Testis (tissue), 3 donors: ENCODE data around the gene MLXIP. TPM values are rescaled to one million over a fixed set of nuclear protein-coding genes. Genes with fewer than 3 reads are reported as not detected.

Experiments
- DNase-seq: peaks from one replicate; pipeline ENCODE4 v3.0.0-alpha.2; 2019
- H3K27ac ChIP-seq, 2 donors: fragments of 200-600 bp; sonication (generic); one replicate each; pipeline ENCODE4 v1.5.1; 2019
- H3K27me3 ChIP-seq: fragments of 200-600 bp; sonication (generic); one replicate; pipeline ENCODE4 v1.5.1; 2019
- H3K36me3 ChIP-seq: fragments of 200-600 bp; sonication (generic); one replicate; pipeline ENCODE4 v1.5.1; 2017; ENCODE audit warnings: low read depth; ENCODE audit errors: missing control alignments
- H3K4me1 ChIP-seq: fragments of 200-600 bp; sonication (generic); one replicate; pipeline ENCODE4 v1.5.1; 2019
- H3K4me3 ChIP-seq, 2 donors: fragments of 200-600 bp; sonication (generic); one replicate each; pipeline ENCODE4 v1.5.1; 2017 to 2019
- H3K9me3 ChIP-seq: fragments of 200-600 bp; sonication (generic); one replicate; pipeline ENCODE4 v1.5.1; 2017
- POLR2A ChIP-seq: fragments of 450-650 bp; IDR thresholded peaks from one replicate; pipeline ENCODE4 v1.6.1; 2017; ENCODE audit warnings: antibody characterized with exemption, mild to moderate bottlenecking, moderate library complexity
- WGBS, 2 donors: methylation state at CpG; one replicate each; pipeline ENCODE4 v1.1.5; 2018; 5-methylcytosine and 5-hydroxymethylcytosine counted together
- intact Hi-C: fragments of 100-400 bp; cut with DNase I; formaldehyde crosslinking; loops from one replicate; pipeline ENCODE4 v1.15.1; 2023; ENCODE audit warnings: low total_unique reads
- polyA plus RNA-seq: library from polyadenylated mRNA; stranded (reverse); fragments of 350-450 nt; fragmentation: Illumina TruSeq; extraction: RNeasy Lipid Tissue Mini Kit (QIAGEN cat#74804); gene quantifications from one replicate; pipeline ENCODE4 v1.2.3, GENCODE V29; 2014; ENCODE audit warnings: low read depth, low replicate concordance; ENCODE audit not compliant: insufficient read depth
- total RNA-seq, 2 donors: library from RNA; depleted of rRNA; stranded (reverse); fragments of >200 nt; gene quantifications; one replicate each; pipeline ENCODE4 v1.2.3, GENCODE V29; 2016
- TF ChIP-seq, protein P1 (sequence below), 3 experiments: fragments of 450-650 bp in 2 of 3; fragments of 200-600 bp in 1 of 3; sonication (generic) in 1 of 3; IDR thresholded peaks; one replicate each; pipeline ENCODE4 v1.5.1; 2016 to 2019; ENCODE audit warnings: antibody characterized with exemption in 3 of 3, mild to moderate bottlenecking in 2 of 3, moderate library complexity in 1 of 3

The MLXIP gene
- total and polyA plus RNA-seq, 3 donors from 2014 or later = 39.9 to 67.9 (median 61.2) TPM

DNA sequence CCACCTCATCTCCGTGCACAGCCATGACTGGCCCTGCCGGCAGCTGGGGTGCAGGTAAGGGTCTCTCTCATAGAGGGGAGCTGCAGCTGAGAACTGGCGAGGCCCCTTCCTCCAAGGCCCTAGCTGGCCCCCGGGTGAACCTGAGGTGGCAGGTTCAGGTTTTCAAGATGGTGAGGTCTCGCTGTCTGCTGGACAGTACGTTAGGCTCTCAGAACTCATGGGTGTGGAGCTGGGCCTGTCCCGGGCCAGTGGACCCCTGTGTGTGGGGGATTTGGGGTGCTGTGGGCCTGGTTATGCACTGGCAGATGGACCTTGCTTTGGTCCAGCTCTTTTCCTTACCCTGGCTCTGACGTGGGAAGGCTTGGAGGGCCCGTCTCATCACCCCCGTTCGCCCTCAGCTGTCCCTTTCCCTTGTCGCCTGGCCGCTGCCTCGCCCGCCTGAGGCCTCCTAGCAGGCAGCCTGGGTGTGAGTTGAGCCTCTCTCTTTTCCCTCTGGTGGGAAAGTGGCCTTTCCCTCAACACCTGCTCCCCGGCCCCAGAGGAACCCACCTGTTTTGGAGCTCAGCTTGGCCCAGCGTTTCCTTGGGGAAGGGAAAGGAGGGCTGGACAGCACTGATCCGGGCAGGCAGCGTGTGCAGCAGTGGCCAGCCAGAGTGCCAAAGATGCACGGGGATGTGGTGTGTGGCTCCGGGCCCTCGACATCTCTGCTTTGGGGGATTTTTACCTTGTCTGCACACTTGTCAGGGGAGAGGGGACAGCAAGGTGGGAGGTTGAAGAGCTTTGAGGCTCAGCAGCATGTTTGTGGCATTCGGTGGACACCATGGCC, 67.2 kb downstream of the MLXIP start:
- H3K27me3 ChIP-seq = no peaks in the 10 kb centered on the region
- intact Hi-C loops = no loop called here
- no peaks in the 10 kb centered on the region for H3K4me1 ChIP-seq
- H3K36me3 ChIP-seq = peaks cover 3% of the 10 kb centered on the region
- TF ChIP-seq, protein P1, sequence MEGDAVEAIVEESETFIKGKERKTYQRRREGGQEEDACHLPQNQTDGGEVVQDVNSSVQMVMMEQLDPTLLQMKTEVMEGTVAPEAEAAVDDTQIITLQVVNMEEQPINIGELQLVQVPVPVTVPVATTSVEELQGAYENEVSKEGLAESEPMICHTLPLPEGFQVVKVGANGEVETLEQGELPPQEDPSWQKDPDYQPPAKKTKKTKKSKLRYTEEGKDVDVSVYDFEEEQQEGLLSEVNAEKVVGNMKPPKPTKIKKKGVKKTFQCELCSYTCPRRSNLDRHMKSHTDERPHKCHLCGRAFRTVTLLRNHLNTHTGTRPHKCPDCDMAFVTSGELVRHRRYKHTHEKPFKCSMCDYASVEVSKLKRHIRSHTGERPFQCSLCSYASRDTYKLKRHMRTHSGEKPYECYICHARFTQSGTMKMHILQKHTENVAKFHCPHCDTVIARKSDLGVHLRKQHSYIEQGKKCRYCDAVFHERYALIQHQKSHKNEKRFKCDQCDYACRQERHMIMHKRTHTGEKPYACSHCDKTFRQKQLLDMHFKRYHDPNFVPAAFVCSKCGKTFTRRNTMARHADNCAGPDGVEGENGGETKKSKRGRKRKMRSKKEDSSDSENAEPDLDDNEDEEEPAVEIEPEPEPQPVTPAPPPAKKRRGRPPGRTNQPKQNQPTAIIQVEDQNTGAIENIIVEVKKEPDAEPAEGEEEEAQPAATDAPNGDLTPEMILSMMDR (IDR thresholded peaks at IDR 0.05) = no peak
- no peak for TF ChIP-seq POLR2A
- whole genome bisulfite sequencing, 2 donors = 92 to 94% methylated on average over 12 to 23 of the region's 23 CpGs
- no peak overlapping the region for H3K4me3 ChIP-seq
- no peak overlapping the region for H3K27ac ChIP-seq
- no peaks in the 10 kb centered on the region for H3K9me3 ChIP-seq
- no peak for DNase-seq

DNA sequence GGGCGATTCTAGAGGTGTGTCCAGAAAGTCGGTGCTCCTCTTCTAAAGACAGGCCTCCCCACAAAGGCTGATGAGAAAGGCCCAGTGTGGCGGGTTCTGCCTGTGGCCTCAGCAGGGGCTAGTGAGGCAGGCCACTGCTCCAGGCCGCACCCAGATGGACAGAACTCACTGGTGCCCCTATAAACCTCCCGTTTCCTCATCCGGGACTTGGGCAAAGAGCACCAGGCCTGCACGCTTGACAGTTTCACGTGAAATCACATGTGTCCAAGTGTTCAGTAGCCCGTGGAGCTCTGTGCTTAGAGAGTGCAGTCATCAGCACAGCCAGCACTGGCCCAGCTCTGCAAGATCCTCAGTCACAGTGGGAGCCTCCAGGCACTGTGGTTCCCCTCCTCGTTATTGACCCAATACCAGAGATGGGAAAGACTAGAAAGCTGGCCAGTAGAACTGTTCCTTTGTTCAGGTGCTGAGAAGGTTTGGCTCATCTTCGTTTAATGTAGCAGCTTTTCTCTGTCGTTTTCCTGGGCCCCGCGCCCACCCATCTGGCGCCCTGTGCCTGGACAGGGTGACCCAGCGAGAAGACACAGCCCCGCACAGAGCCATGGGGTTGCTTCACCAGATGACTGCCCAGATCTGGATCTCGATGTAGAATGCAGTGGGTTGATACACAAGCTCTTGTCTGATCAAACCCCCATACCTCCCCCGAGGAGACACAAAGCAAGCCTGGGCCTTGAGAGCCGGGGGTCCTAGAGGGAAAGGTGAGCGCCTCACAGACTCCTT, 69.1 kb downstream of the MLXIP start:
- Histone ChIP-seq H3K36me3 (peaks cover 3% of the 10 kb centered on the region), H3K27me3 (no peaks in the 10 kb centered on the region), H3K4me1 (no peaks in the 10 kb centered on the region), H3K4me3 (no peak overlapping the region), H3K27ac (no peak overlapping the region), H3K9me3 (no peaks in the 10 kb centered on the region)
- DNase-seq = no peak
- intact Hi-C loops = no loop called here
- TF ChIP-seq POLR2A = no peak
- TF ChIP-seq, protein P1 (IDR thresholded peaks at IDR 0.05) = no peak
- WGBS, 2 donors = 80% methylated on average over 16 to 21 of the region's 21 CpGs

DNA sequence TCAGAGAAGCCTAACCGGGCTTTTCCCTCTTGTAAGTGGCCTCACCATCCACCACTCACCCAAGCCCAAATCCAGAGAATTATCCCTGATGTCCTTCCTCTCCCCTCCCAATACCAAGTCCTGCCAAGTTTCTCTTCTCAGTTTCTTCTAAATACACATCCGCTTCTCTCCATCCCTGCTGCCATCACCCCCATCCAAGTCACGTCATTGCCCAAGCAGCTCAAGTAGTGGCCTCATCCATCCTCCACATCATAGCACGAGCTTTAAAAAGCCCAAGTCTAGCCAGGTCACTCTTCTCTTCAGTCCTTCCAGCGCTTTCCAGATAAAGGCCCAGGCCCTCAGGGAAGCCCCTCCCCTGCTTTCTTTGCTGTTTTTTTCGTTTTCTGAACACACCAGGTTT, 70.1 kb downstream of the MLXIP start:
- TF ChIP-seq POLR2A = no peak
- TF ChIP-seq, protein P1 (IDR thresholded peaks at IDR 0.05) = no peak
- no peak overlapping the region for H3K27ac ChIP-seq
- no peaks in the 10 kb centered on the region for H3K27me3 ChIP-seq
- H3K4me3 ChIP-seq = no peak overlapping the region
- DNase-seq = no peak
- H3K4me1 ChIP-seq = no peaks in the 10 kb centered on the region
- WGBS, 2 donors = 57 to 73% methylated on average over 6 of the region's 6 CpGs
- intact Hi-C loops = no loop called here
- no peaks in the 10 kb centered on the region for H3K36me3 ChIP-seq
- H3K9me3 ChIP-seq = no peaks in the 10 kb centered on the region

DNA sequence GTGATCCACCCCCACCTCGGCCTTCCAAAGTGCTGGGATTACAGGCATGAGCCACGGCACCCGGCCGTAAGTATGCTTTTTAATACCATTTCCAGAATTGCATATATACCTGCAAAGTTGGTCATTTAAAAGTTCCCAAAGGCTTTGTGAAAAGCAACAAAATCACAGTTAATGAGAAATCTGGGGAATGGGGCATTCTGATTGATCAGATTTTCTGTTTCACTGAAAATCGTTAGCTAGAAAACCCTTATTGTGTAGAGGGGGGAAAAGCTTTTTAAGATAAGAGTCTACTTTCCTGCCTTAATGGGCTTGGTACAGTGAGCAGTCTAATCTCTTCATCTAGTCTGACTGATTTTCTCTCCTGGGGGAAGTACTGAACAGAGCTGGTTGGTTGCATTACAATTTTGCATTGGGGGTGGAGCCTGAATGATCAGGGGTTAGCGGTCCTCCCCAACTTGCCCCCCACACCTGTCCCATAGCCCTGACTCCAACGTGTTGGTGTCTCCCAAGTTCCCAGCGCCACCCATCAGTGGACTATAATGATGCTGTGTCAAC, 71.6 kb downstream of the MLXIP start:
- no peak for DNase-seq
- Histone ChIP-seq H3K4me1 (no peaks in the 10 kb centered on the region), H3K9me3 (no peaks in the 10 kb centered on the region), H3K27ac (no peak overlapping the region), H3K27me3 (no peaks in the 10 kb centered on the region), H3K36me3 (no peaks in the 10 kb centered on the region), H3K4me3 (no peak overlapping the region)
- intact Hi-C loops = no loop called here
- 81 to 89% methylated on average over 8 of the region's 8 CpGs for WGBS, 2 donors
- TF ChIP-seq, protein P1 (IDR thresholded peaks at IDR 0.05) = no peak
- no peak for TF ChIP-seq POLR2A
